ENCODE measurements around the gene RARA.

Gene RARA

DNA sequence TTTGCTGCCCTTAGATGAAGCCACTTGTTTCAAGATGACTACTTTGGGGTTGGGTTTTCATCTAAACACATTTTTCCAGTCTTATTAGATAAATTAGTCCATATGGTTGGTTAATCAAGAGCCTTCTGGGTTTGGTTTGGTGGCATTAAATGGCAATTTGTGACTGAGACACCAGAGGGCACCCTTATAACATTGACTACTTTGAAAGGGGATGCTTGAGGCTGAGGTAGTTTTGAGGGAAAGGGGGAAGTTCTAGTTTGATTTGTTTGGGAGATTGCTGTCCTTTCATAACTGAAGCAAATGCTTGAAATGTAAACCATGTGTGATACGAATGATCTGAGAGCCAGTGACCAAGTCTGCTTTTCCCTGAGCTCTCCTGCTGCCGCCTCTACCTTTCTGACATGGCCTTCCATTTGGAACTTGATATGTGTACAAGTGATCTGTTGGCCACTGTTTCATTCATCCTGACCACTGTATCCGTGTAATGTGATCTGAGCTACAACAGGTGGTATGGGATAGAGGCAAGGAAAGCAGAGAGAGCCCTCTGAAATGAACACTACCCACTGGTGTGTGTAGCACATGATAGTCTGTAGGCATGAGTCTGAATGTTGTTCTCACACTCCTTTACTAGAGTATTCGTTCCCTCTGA is 5.8 kb upstream of the RARA start:
- POLR2A ChIA-PET, result interaction anchor here (0.6 to 2.6 kb wide), 4 partner anchors 14 to 52 kb away, joined by 3 to 16 read pairs (median 3); no protein-coding TSS in a partner anchor
- Histone ChIP-seq H3K4me3 (ENCODE audit: low read depth, low read length) (no peak overlapping the region), H3K9me3 (ENCODE audit: control insufficient read depth, insufficient read depth, low read depth, low read length) (no peaks in the 10 kb centered on the region), H3K27ac (ENCODE audit: extremely low read depth, low read depth, low read length) (no peak overlapping the region), H3K36me3 (ENCODE audit: control insufficient read depth in 2 of 2, insufficient read depth in 1 of 2, low read length in 2 of 2) (peaks cover 52 to 68% of the 10 kb centered on the region in 2 experiments), H3K4me1 (ENCODE audit: control insufficient read depth, insufficient read depth, low read length) (peaks cover 25% of the 10 kb centered on the region)
- TF ChIP-seq, protein P1, sequence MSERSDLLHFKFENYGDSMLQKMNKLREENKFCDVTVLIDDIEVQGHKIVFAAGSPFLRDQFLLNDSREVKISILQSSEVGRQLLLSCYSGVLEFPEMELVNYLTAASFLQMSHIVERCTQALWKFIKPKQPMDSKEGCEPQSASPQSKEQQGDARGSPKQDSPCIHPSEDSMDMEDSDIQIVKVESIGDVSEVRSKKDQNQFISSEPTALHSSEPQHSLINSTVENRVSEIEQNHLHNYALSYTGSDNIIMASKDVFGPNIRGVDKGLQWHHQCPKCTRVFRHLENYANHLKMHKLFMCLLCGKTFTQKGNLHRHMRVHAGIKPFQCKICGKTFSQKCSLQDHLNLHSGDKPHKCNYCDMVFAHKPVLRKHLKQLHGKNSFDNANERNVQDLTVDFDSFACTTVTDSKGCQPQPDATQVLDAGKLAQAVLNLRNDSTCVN (tag by site-specific recombination; optimal IDR thresholded peaks at IDR 0.05), result no peak
- TF ChIP-seq ZFP37 (tag by site-specific recombination; IDR thresholded peaks at IDR 0.05) (no peak), ZNF514 (tag by site-specific recombination; IDR thresholded peaks at IDR 0.05) (no peak), SCRT1 (tag by site-specific recombination; IDR thresholded peaks at IDR 0.05; ENCODE audit: borderline replicate concordance) (peak; percentile 92), SCRT2 (tag by site-specific recombination; IDR thresholded peaks at IDR 0.05) (peak; percentile 94), ZNF660 (tag by site-specific recombination; IDR thresholded peaks at IDR 0.05) (0 out of 2 replicates have a peak, but pooled peaks have one; percentile 15), ZNF292 (tag by site-specific recombination; IDR thresholded peaks at IDR 0.05; ENCODE audit: borderline replicate concordance, low read depth) (no peak), ZNF837 (tag by site-specific recombination; IDR thresholded peaks at IDR 0.05) (no peak), ZNF654 (tag by site-specific recombination; IDR thresholded peaks at IDR 0.05; ENCODE audit: low read depth) (peak; percentile 72)
- TF ChIP-seq, protein P2, sequence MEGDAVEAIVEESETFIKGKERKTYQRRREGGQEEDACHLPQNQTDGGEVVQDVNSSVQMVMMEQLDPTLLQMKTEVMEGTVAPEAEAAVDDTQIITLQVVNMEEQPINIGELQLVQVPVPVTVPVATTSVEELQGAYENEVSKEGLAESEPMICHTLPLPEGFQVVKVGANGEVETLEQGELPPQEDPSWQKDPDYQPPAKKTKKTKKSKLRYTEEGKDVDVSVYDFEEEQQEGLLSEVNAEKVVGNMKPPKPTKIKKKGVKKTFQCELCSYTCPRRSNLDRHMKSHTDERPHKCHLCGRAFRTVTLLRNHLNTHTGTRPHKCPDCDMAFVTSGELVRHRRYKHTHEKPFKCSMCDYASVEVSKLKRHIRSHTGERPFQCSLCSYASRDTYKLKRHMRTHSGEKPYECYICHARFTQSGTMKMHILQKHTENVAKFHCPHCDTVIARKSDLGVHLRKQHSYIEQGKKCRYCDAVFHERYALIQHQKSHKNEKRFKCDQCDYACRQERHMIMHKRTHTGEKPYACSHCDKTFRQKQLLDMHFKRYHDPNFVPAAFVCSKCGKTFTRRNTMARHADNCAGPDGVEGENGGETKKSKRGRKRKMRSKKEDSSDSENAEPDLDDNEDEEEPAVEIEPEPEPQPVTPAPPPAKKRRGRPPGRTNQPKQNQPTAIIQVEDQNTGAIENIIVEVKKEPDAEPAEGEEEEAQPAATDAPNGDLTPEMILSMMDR (tag by site-specific recombination; IDR thresholded peaks at IDR 0.05), result peak; percentile 50
- CTCF ChIA-PET, result interaction anchor here (0.6 to 16.6 kb wide), 34 partner anchors 9 to 1090 kb away, joined by 3 to 453 read pairs (median 4); partner anchors contain the start of genes CDC6 and GJD3

DNA sequence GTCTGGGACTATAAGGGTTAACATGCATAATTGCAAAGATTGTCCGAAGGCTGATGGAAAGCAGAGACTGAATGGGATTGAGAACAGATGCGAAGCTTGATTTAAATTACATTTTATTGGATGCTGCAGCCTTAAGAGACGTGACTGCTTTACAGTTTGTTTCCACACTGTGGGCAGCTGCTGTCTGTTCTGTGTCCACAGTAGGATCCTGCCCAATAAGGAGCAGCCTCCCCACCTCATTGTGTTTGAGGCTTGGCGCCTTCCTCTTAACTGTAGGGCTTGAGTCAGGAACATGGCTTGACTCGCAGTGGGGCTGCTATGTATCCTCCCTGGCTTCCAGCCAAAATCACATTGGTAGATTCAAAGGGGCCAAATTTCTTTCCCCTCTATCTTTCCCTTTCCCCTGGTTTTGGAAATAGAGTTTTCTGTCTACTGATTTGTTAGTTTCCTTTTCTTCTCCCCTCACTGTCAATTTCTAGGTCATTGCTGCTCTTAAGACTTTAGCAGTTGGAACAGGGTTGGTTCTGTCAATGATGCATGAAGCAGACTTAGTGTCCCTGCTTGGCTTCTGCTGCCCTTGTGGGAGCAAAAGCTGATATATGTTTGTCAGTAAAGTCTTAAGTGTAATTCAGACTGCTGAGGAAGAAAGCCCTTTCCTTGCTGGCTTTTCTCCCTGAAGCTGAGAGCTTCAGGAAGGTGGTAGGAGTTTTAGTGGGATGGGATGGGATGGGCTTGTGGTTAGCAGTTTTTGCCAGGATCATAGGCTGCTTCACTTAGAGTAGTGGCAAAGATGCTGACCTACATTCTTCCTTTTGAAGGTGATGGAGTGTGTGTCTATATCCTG is 5.0 kb upstream of the RARA start:
- H3K36me3 ChIP-seq (ENCODE audit: control insufficient read depth in 2 of 2, insufficient read depth in 1 of 2, low read length in 2 of 2), result peaks cover 44 to 60% of the 10 kb centered on the region in 2 experiments

More for the DNA sequence above, 5.0 kb upstream of the RARA start:
- ChIA-PET CTCF (interaction anchor here (0.6 to 16.6 kb wide), 31 partner anchors 9 to 502 kb away, joined by 3 to 453 read pairs (median 4); partner anchors contain the start of genes CDC6, GJD3 and TOP2A), POLR2A (interaction anchor here (0.6 to 2.6 kb wide), 6 partner anchors 13 to 51 kb away, joined by 3 to 16 read pairs (median 7); no protein-coding TSS in a partner anchor)
- H3K4me1 ChIP-seq (ENCODE audit: control insufficient read depth, insufficient read depth, low read length), result peaks cover 29% of the 10 kb centered on the region
- H3K27ac ChIP-seq (ENCODE audit: extremely low read depth, low read depth, low read length), result no peak overlapping the region
- no peak overlapping the region for H3K4me3 ChIP-seq (ENCODE audit: low read depth, low read length)
- TF ChIP-seq, protein P2 (tag by site-specific recombination; IDR thresholded peaks at IDR 0.05), result no peak
- TF ChIP-seq ZNF449 (tag by site-specific recombination; IDR thresholded peaks at IDR 0.05) (peak; percentile 31; the same call in 1 of the 2 replicates), EGR2 (tag by site-specific recombination; IDR thresholded peaks at IDR 0.05; ENCODE audit: low read depth) (peak; percentile 21; the same call in 1 of the 2 replicates), IKZF3 (tag by site-specific recombination; IDR thresholded peaks at IDR 0.05) (no peak), ZNF660 (tag by site-specific recombination; IDR thresholded peaks at IDR 0.05) (no peak), ZNF292 (tag by site-specific recombination; IDR thresholded peaks at IDR 0.05; ENCODE audit: borderline replicate concordance, low read depth) (no peak), ZNF394 (tag by site-specific recombination; IDR thresholded peaks at IDR 0.05; ENCODE audit: borderline replicate concordance) (no peak), ZNF626 (tag by site-specific recombination; IDR thresholded peaks at IDR 0.05) (no peak)
- no peaks in the 10 kb centered on the region for H3K9me3 ChIP-seq (ENCODE audit: control insufficient read depth, insufficient read depth, low read depth, low read length)
